ENCODE measurements around the gene FOXRED2. TPM values are rescaled to one million over a fixed set of nuclear protein-coding genes. Genes with fewer than 3 reads are reported as not detected.
"Not testable (repeated sequence)": the region's sequence is repeated elsewhere in the genome, so short reads cannot be mapped to it uniquely, and the experiment has no call there.

Gene FOXRED2
- polyA plus RNA-seq, 1 donor, result 26.2 TPM

- peak; percentile 85 for DNase-seq
Measured at GRCh38 chr22:36470162-36470993, 36.5 kb downstream of the FOXRED2 start.

DNA sequence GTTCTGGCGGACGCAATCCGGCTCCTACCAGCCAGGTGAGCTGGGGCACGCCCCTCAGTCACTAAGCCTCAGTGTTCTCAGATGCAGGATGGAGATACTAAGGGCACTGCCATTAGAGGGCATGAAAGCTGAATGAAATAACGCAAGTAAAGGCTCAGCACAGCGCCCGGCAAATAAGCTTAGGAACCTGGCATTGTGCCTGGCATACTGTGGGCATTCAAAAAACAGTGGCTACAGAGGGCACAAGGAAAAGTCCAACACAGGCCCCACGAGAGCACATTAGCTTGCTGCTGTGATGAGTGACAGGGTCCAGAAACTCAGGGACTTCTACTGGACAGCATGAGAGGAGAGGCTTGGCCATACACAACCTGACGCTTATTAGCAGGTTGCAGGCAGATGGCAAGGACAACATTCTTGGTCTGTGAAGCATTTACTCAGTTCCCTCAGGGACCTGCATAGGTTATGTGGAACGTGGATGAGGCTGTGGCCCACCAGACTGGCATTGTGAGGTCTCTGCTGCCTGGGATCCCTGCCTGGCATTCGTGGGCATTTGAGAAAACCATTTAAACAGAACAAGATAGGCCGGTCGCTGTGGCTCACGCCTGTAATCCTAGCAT lies 37.6 kb downstream of the FOXRED2 start:
- DNase-seq, result no peak

- DNase-seq, result no peak
Measured at GRCh38 chr22:36467946-36468345, 38.9 kb downstream of the FOXRED2 start.

- DNase-seq, result no peak
Measured at GRCh38 chr22:36467042-36467810, 39.6 kb downstream of the FOXRED2 start.

GRCh38 chr22:36466258-36466657 lies 40.6 kb downstream of the FOXRED2 start:
- no peak for DNase-seq

DNA sequence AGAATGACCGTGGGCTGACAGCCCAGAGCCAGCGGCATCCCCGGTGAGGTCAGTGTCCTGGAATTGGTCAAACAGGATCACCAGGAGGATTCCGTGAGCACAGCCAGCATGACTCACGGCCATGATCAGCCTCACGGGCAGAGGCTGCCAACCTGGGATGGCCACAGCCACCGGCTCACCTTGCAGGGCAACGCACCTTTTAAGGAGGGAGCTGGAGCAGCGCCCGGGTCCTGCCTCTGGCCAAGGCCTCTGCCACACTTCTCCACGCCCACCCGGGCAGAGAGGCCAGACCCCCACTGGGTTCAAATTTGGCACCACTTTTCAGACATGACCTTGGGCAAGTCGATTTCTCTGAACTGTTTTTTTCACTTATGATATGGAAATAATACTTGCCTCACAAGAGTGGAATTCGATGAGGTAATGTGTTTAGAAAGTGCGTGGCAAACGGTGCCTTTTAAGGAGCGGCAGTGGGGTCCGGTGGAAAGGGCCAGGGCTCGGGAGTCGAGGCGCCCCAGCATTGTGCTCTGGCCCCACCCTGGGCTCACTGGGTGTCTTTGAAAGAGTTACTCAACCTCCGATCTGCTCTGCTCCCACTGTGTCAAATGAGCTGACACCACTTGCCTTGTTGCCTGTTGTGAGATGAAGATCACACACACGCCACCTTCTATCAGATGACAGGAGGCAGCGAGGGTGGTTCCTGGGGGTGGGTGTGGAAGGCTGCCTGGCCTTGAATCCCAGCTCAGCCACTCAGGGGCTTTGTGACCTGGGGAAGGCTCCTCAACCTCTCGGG lies 41.4 kb downstream of the FOXRED2 start:
- no peak for DNase-seq

GRCh38 chr22:36464715-36465231 lies 42.1 kb downstream of the FOXRED2 start:
- no peak for DNase-seq

- DNase-seq, result no peak
Measured at GRCh38 chr22:36463783-36464184, 43.1 kb downstream of the FOXRED2 start.

DNA sequence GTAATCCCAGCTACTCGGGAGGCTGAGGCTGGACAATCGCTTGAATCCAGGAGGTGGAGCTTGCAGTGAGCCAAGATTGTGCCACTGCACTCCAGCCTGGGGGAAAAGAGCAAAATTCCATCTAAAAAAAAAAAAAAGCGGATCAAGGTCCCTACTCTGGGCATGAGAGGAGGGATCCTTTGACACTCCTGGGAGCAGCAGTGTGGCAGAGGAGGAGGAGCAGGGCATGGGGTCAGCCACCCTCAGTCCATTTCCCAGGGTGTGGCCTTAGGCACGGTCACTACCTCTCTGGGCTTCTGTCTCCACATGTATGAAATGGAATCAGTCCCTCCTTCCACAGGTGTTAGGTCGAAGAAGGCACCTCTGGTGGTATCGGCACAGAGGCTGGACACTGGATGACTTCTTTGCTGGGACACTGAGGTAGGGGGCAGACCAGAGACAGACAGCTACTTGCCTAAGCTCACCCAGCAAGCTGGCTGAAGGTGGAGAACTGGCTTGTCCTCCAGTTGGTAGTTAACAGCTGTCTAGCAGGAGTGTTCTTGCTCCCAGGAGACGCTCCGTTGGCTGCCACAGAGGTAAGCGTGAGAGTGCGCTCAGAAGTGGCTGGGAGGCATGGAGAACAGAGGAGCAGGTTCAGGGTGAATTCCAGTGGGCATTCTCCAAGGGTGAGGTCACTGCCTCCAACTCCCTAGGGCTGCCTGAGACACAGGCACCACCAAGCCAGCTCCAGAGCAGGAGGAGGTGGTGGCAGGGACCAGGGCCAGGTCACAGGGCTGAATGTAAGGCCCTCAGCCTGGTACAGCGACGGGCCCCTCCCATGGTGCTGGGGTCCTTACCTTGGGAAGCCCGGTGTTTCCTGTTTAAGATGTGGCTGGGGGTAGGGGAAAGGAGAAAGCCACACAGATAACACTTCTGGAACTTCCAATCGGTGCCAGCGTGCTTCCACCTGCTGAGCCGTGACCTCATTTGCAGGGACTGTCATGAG lies 44.9 kb downstream of the FOXRED2 start:
- DNase-seq, result peak; percentile 82

GRCh38 chr22:36460202-36460601 lies 46.6 kb downstream of the FOXRED2 start:
- no peak for DNase-seq

DNA sequence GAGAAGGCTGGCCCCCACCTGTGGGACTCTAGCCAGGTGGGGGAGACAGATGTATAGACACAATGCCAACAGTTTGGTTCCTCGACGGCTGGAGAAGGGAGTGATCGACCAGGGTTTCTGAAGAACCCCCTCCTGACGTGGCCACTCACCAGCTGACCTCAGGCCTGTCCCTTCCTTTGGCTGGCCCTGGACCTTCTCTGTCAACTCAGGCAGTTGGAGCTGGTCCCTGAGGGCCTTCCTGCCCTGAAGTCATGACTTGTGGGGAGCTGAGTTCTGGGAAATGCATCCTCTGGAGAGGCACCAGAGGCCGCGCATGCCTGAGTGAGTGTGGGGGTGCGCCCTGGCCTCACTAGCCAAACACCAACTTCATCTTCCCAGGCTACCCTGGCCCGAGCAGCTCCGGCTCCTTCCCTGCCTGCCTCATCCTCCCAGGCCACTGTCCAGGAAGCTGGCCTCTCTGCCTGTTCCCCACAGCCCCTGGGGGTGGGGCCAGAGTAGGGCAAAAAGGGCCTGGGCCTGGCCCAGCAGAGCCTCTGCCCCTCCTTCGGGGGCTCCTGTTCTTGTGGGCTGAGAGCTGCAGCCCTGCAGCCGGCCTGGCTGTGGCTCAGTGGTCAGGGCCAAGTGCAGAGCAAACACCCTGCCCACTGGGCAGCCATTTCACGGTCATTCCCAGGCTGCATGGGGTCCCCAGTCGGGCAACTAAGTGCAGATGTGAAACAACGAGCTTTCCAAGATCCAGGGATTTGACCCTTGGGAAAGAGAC lies 49.0 kb downstream of the FOXRED2 start:
- DNase-seq, result no peak

GRCh38 chr22:36456464-36456845 lies 50.4 kb downstream of the FOXRED2 start:
- DNase-seq, result no peak

DNA sequence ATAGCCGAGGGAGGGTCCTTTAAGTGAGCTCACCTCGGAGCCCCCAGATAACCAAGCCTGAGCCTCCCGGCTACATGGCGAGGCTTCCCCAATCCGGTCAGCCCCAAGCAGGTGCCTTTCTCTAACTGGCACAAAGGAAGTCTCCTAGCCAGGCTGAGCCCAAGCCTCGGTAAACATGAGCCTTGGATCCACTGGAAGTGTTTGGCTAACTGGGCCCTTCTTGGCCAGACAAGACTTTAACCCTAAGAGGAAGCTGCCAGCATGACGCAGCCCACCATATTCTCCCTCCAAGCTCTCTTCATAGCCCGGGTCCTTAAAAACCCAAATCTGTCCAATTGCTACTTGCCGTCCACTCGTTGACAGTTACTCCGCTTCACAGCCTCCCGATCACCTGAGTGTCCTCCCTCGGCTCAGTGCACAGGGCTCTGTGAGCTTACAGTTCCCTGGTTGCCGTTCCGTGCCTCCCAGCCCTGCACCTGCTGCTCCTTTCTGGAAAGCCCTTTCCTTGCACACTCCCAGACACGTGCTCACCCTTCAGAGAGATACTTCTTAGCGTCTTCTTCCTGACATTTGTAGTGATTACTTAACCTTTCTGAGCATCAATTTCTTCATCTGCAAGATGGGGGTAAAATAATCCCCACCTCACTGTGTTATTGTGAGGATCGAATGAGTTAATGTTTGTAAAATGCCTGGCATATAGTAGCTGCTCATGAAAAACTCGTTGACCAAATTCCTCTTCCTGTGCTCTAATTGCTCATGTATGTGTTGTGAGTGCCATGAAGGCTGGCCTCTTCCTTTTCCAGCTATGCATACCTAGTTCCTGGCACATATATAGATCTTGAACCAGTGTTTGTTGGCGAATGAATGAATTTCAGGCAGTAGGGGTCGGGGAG lies 51.0 kb downstream of the FOXRED2 start:
- DNase-seq, result no peak

GRCh38 chr22:36454916-36455570 lies 51.8 kb downstream of the FOXRED2 start:
- peak; percentile 87 for DNase-seq

- no peak for DNase-seq
Measured at GRCh38 chr22:36453855-36454378, 52.9 kb downstream of the FOXRED2 start.

- not testable (repeated sequence) for DNase-seq
Measured at GRCh38 chr22:36452978-36453607, 53.7 kb downstream of the FOXRED2 start.

- DNase-seq, result no peak
Measured at GRCh38 chr22:36452250-36452977, 54.4 kb downstream of the FOXRED2 start.
